ENCODE measurements around the gene ARAP1.

ARAP1 gene

GRCh38 chr11:72702096-72702495, 50.1 kb downstream of the ARAP1 start:
- no peak for DNase-seq

- no peak for DNase-seq
Measured at GRCh38 chr11:72701466-72701865, 50.7 kb downstream of the ARAP1 start.

- DNase-seq = no peak
Measured at GRCh38 chr11:72700146-72700545, 52.1 kb downstream of the ARAP1 start.

GRCh38 chr11:72697814-72698213, 54.4 kb downstream of the ARAP1 start:
- no peak for DNase-seq

GRCh38 chr11:72696866-72697700, 55.1 kb downstream of the ARAP1 start:
- peak; percentile 28 for DNase-seq

GRCh38 chr11:72695354-72695753, 56.9 kb downstream of the ARAP1 start:
- DNase-seq = no peak

GRCh38 chr11:72693271-72693968, 58.8 kb downstream of the ARAP1 start:
- no peak for DNase-seq

GRCh38 chr11:72692498-72693237, 59.5 kb downstream of the ARAP1 start:
- no peak for DNase-seq

- DNase-seq = no peak
Measured at GRCh38 chr11:72690166-72690565, 62.0 kb downstream of the ARAP1 start.

- no peak for DNase-seq
Measured at GRCh38 chr11:72688929-72689328, 63.3 kb downstream of the ARAP1 start.

- DNase-seq = no peak
Measured at GRCh38 chr11:72688486-72688885, 63.7 kb downstream of the ARAP1 start.

GRCh38 chr11:72687326-72687725, 64.9 kb downstream of the ARAP1 start:
- no peak for DNase-seq

- no peak for DNase-seq
Measured at GRCh38 chr11:72686639-72687220, 65.5 kb downstream of the ARAP1 start.

- peak; percentile 54 for DNase-seq
Measured at GRCh38 chr11:72685560-72686480, 66.4 kb downstream of the ARAP1 start.

GRCh38 chr11:72684236-72684912, 67.8 kb downstream of the ARAP1 start:
- DNase-seq = peak; percentile 76

- DNase-seq = peak; percentile 71
Measured at GRCh38 chr11:72683782-72684200, 68.4 kb downstream of the ARAP1 start.

GRCh38 chr11:72682858-72683243, 69.4 kb downstream of the ARAP1 start:
- DNase-seq = no peak

- DNase-seq = no peak
Measured at GRCh38 chr11:72682238-72682857, 69.9 kb downstream of the ARAP1 start.

- no peak for DNase-seq
Measured at GRCh38 chr11:72681226-72682153, 70.7 kb downstream of the ARAP1 start.
